Muscle of leg (tissue), 11 donors: ENCODE results near the gene COL15A1. TPM values are rescaled to one million over a fixed set of nuclear protein-coding genes. Genes with fewer than 3 reads are reported as not detected.

Experiments
- DNase-seq: peaks from one replicate; pipeline ENCODE4 v3.0.0; 2013
- H3K27ac ChIP-seq: one replicate; pipeline ENCODE4 v1.5.1; 2013; ENCODE audit warnings: mild to moderate bottlenecking, low read length, control low read depth
- H3K27me3 ChIP-seq: one replicate; pipeline ENCODE4 v1.6.1; 2013; ENCODE audit warnings: low read length; ENCODE audit not compliant: control insufficient read depth, insufficient read depth
- H3K36me3 ChIP-seq: one replicate; pipeline ENCODE4 v1.6.1; 2013; ENCODE audit warnings: low read length; ENCODE audit not compliant: control insufficient read depth, insufficient read depth
- H3K4me1 ChIP-seq: one replicate; pipeline ENCODE4 v1.6.1; 2013; ENCODE audit warnings: low read length; ENCODE audit not compliant: control insufficient read depth, insufficient read depth
- H3K4me3 ChIP-seq: one replicate; pipeline ENCODE4 v1.5.1; 2013; ENCODE audit warnings: low read length, control low read depth
- H3K9me3 ChIP-seq: replicated peaks from 2 replicates; pipeline ENCODE4 v1.6.1; 2013; ENCODE audit warnings: low read depth, low read length; ENCODE audit not compliant: control insufficient read depth
- WGBS: methylation state at CpG from one replicate; pipeline ENCODE4 v1.1.5; 2013; ENCODE audit warnings: missing lambda C conversion rate; ENCODE audit not compliant: insufficient coverage; 5-methylcytosine and 5-hydroxymethylcytosine counted together
- polyA plus RNA-seq, 8 donors: library from polyadenylated mRNA; unstranded; fragments of 120-200 nt; gene quantifications; one replicate each; pipeline versions ENCODE4 v1.2.1 to v1.2.3, GENCODE V29; 2013; ENCODE audit warnings: inconsistent platforms in 1 of 8, low replicate concordance in 1 of 8; ENCODE audit not compliant: insufficient read length in 8 of 8, insufficient read depth in 1 of 8
- total RNA-seq: library from RNA; stranded (reverse); fragments of 120-200 nt; gene quantifications from one replicate; pipeline ENCODE4 v1.2.4, GENCODE V29; 2013

Gene COL15A1
- total and polyA plus RNA-seq, 9 donors: 169 to 259 (median 197) TPM

- Histone ChIP-seq H3K27ac (no peak overlapping the region), H3K27me3 (no peaks in the 10 kb centered on the region), H3K4me3 (no peak overlapping the region), H3K36me3 (peaks cover 55% of the 10 kb centered on the region), H3K4me1 (peaks cover 13% of the 10 kb centered on the region), H3K9me3 (no peaks in the 10 kb centered on the region)
- WGBS: 96% methylated on average over 3 of the region's 7 CpGs
- DNase-seq: peak; percentile 50
Measured at GRCh38 chr9:99037769-99038483, 94.2 kb downstream of the COL15A1 start.

GRCh38 chr9:99038484-99038820 is 94.7 kb downstream of the COL15A1 start:
- Histone ChIP-seq H3K27me3 (no peaks in the 10 kb centered on the region), H3K4me1 (peaks cover 13% of the 10 kb centered on the region), H3K9me3 (no peaks in the 10 kb centered on the region), H3K36me3 (peaks cover 57% of the 10 kb centered on the region), H3K27ac (peak overlapping the region; percentile 26), H3K4me3 (no peak overlapping the region)
- WGBS: 78% methylated on average over 7 of the region's 7 CpGs
- peak; percentile 13 for DNase-seq

DNA sequence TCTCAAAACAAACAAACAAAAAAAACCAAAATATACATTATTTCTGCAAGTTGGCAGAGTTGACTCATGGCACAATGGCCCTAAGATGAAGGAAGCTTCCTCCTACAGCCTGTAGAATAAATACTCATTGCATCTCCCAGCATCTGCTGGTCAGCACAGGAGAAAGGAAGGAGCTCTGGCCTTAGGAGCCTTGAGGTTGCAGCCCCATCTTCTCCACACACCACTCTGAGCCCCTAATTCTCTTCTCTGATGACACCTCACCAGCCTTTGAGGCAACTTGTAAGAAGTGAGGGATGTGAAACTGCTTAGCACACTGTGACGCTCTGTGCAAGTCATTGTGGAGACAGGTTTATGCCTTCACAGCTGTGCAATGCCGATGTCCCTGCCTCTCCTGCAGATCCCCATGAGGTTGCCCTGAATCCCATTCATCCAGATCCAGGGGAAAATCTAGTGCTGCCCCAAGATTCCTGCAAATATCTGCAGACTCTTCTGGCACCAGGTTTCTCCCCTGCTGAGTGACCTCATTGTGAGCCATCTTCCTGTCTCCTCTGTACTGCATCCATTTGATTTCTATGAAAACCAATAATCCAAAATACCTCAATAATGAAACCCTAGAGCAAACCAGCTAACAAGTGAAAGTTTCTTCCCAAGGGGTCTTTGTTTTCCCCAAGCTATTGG is 95.9 kb downstream of the COL15A1 start:
- Histone ChIP-seq H3K4me3 (no peak overlapping the region), H3K9me3 (peaks cover 7% of the 10 kb centered on the region), H3K4me1 (peaks cover 13% of the 10 kb centered on the region), H3K27ac (no peak overlapping the region), H3K27me3 (no peaks in the 10 kb centered on the region), H3K36me3 (peaks cover 64% of the 10 kb centered on the region)
- 35% methylated on average over 2 of the region's 2 CpGs for WGBS
- peak; percentile 28 for DNase-seq

- H3K4me1 ChIP-seq: peaks cover 13% of the 10 kb centered on the region
- no peak overlapping the region for H3K27ac ChIP-seq
- peaks cover 7% of the 10 kb centered on the region for H3K9me3 ChIP-seq
- WGBS: 51% methylated on average over 6 of the region's 10 CpGs
- DNase-seq: no peak
- no peaks in the 10 kb centered on the region for H3K27me3 ChIP-seq
- H3K36me3 ChIP-seq: peaks cover 65% of the 10 kb centered on the region
- H3K4me3 ChIP-seq: no peak overlapping the region
Measured at GRCh38 chr9:99040251-99040900, 96.7 kb downstream of the COL15A1 start.

DNA sequence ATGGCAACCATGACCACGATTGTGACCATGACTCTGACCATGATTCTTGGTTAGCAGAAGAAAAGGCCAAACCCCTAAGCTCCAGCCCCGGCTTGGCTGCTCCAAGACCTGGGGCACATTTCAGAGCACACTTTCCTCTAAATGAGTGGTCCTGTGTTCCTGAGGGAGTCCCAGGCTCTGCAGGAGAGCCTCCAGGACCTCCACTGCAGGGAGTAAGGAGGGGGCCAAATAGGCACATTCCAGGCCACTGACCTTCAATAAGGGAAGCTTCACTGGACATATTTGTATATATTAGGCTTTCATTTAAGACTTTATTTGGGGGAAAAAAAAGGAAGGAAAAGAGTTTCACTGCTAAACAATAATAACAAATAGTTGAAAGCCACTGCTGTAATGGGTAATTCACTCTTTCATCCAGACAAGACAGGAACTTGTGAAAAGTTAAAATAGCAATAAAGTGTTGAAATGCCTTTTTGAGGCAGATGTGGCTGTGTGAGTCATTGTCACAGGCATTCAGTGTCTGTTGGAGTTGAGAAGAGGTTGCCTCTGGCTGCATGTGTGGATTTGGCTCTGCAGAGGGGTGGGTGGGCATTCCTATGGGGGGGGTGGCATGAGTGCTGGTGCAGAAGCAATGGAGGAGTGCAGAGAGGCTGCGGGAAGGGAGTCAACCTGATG is 97.3 kb downstream of the COL15A1 start:
- peak; percentile 45 for DNase-seq
- no peaks in the 10 kb centered on the region for H3K27me3 ChIP-seq
- WGBS: 90% methylated on average over 1 of the region's 3 CpGs
- peaks cover 7% of the 10 kb centered on the region for H3K9me3 ChIP-seq
- peaks cover 67% of the 10 kb centered on the region for H3K36me3 ChIP-seq
- no peak overlapping the region for H3K27ac ChIP-seq
- H3K4me1 ChIP-seq: peaks cover 13% of the 10 kb centered on the region
- no peak overlapping the region for H3K4me3 ChIP-seq

GRCh38 chr9:99041618-99042017 is 97.9 kb downstream of the COL15A1 start:
- Histone ChIP-seq H3K4me3 (no peak overlapping the region), H3K4me1 (peaks cover 13% of the 10 kb centered on the region), H3K9me3 (peaks cover 7% of the 10 kb centered on the region), H3K27me3 (no peaks in the 10 kb centered on the region), H3K36me3 (peaks cover 67% of the 10 kb centered on the region), H3K27ac (no peak overlapping the region)
- WGBS: 79% methylated on average over 3 of the region's 4 CpGs
- no peak for DNase-seq

DNA sequence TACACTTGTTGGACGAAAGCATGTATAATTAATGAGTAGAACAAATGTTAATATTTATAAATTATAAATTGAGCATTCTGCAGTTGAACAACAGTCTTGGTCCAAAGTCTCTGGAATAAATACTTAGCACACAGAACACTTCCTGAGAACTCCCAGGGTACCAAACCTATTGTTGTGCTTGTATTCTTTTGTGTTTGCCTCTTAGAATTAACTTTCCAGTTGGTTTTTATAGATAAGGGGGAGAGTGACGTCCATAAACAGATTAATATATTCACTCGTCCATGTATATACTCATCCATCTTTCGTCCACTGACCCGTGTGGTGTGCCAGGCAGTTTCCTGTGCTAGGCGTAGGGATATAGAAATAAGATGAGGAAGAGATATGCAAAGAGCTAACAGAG is 98.9 kb downstream of the COL15A1 start:
- Histone ChIP-seq H3K27me3 (no peaks in the 10 kb centered on the region), H3K27ac (no peak overlapping the region), H3K4me1 (peaks cover 13% of the 10 kb centered on the region), H3K9me3 (peaks cover 7% of the 10 kb centered on the region), H3K36me3 (peaks cover 71% of the 10 kb centered on the region), H3K4me3 (no peak overlapping the region)
- 71% methylated on average over 1 of the region's 6 CpGs for WGBS
- DNase-seq: no peak

- no peak for DNase-seq
- WGBS: 100% methylated on average over 1 of the region's 4 CpGs
- no peak overlapping the region for H3K27ac ChIP-seq
- no peak overlapping the region for H3K4me3 ChIP-seq
- H3K4me1 ChIP-seq: peaks cover 9% of the 10 kb centered on the region
- no peaks in the 10 kb centered on the region for H3K27me3 ChIP-seq
- peaks cover 76% of the 10 kb centered on the region for H3K36me3 ChIP-seq
- H3K9me3 ChIP-seq: peaks cover 7% of the 10 kb centered on the region
Measured at GRCh38 chr9:99044827-99045226, 101.1 kb downstream of the COL15A1 start.

DNA sequence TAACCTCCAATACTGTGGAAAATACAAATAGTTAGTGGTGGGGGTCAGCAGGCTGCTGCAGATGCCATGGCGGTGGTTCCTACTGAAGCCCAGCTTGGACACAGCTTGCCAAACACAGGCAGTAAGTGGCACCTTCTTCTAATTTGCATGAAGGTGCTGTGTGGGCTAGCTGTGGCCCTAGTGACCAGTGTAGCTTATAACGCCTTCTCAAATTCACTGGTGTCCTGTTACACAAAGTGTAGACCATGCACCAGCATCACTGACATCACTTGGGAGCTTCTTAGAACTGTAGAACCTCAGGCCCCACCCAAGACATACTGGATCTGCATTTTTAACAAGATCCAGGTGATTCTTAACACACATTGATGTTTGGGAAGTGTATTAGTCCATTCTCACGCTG is 102.4 kb downstream of the COL15A1 start:
- Histone ChIP-seq H3K27ac (no peak overlapping the region), H3K9me3 (peaks cover 7% of the 10 kb centered on the region), H3K4me3 (no peak overlapping the region), H3K27me3 (no peaks in the 10 kb centered on the region), H3K36me3 (peaks cover 77% of the 10 kb centered on the region), H3K4me1 (no peaks in the 10 kb centered on the region)
- no peak for DNase-seq
- WGBS: no CpG with 5 or more reads among the region's 3 CpGs

- Histone ChIP-seq H3K9me3 (peaks cover 7% of the 10 kb centered on the region), H3K4me1 (no peaks in the 10 kb centered on the region), H3K27ac (no peak overlapping the region), H3K27me3 (no peaks in the 10 kb centered on the region), H3K4me3 (no peak overlapping the region), H3K36me3 (peaks cover 77% of the 10 kb centered on the region)
- DNase-seq: no peak
- WGBS: no CpG with 5 or more reads among the region's 5 CpGs
Measured at GRCh38 chr9:99046542-99047071, 102.9 kb downstream of the COL15A1 start.
